DMS79 (cell line): ENCODE results near the gene AK1.

Experiments used
- DNase-seq: peaks from one replicate; lab custom pipeline; 2025; lab: John Stamatoyannopoulos, UW

AK1 gene

DNA sequence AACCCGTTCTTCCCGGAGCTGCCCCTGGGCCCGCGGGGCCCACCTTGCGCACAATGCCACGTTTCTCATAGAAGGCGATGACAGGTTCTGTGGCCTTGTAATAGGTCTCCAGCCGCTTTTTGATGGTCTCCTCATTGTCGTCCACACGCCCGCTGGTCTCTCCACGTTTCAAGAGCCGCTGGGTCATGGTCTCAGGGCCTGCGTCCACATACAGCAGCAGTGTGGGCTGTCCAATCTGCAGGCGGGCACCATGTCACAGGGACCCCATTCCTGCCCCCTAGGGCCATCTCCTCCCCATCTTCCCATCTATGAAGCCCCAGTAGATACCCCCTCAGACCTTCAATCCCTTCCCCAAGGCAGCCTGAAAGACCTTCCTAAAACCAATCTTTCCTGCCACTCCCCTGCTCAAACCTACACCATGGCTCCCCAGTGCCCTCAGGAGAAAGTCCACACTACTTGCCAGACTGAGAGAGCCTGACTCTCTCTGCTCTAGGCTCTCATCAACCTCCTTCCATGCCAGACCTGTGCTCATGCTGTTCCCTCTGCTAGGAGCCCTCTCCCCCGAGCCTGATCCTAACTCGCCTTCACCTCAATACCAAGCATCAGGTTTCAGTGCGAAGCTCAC lies 9.1 kb downstream of the AK1 start:
- no peak for DNase-seq

DNA sequence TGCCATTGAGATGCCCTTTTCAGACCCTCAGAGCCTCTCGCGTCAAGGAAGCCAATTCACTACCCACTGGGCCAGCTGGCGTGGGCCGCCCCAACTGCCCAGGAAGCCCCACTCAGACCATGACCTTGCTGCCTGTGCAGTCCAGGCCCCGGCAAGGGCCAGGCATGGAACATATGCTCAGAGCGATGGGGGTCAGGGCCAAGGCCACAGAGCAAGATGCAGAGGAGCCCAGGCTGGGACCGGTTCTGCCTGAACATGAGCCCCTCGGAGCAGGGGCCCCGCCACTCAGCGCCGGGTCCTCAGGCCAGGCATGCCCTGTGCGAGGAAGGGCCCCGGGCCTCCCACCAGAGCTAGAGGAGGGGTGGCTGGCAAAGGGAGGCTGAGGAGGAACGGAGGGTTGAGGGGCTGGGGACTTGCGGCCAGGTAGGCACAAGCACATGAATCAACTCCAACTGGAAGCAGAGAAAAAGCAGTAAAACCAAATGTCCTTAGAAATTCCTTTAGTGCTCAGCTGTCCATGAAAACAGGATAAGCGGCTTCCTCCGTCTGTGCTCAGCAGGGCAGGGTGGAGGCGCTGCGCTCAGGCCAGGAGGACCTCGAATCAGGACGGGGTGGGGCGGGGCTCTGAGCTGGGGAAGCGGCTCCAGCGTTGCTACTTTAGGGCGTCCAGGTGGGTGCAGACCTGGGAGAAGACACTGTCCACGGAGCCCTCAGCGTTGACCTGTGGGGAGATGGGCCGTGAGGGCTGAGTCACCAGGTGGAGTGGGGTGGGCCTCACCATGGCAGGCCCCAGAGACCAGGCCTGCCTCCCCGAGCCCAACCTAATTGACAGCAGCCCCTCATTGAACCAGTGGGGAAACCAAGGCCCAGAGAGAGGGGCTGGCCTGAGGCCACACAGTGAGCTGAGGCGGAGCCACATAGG lies 9.9 kb downstream of the AK1 start:
- no peak for DNase-seq

DNA sequence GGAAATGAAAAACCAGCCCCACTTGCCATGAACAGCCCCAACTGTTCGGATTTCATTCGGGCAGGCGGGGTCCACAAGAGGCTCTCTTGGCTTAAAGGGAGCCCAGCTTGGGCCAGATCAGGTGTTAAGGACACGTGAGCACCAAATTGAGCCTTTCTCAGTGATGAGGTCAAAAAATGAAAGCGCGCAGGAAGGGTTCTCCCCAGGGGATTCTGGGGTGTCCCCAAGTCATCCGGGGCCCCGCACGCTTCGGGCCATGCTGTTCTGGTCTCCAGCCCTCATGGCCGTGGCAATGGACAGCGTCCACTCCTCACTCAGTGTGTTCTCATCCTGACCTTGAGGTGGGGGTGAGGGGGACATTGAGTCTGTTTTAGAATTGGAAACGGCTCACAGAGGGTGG lies 10.9 kb downstream of the AK1 start:
- no peak for DNase-seq

DNA sequence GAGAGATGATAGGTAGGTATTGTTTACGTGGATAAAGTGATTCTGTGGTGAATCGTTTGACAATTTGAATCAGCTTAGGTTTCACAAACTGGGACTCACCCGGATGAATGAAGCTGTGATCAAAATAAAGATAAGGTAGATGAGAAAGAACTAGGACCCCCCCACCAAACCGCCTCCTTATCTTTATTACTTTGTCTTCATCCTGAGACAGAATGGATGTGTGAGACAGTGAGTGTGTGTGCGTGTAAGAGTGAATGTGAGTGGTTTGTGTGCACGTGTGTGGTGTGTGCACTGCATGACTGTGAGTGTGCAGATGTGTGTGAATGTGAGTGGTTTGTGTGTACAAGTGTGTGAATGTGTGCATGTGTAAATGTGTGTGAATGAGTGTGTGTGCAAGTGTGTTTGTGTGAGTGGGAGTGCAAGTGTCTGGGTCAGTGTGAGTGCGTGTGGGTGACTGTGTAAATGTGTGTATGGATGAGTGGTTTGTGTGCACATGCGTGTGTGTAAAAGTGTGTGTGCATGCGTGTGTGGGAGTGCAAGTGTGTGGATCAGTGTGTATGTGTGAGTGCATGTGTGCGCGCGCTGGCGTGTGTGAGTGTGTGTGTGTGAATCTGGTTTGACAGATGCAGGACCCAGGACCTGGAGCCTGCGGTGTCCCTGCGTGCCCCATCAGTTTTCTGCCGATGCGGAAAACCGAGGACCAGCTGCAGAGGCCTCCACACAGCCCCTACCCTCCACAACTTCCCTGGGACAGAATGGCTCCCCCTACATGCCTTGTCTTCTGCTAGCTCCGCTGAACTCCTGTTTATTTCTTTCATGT lies 11.6 kb downstream of the AK1 start:
- no peak for DNase-seq

DNA sequence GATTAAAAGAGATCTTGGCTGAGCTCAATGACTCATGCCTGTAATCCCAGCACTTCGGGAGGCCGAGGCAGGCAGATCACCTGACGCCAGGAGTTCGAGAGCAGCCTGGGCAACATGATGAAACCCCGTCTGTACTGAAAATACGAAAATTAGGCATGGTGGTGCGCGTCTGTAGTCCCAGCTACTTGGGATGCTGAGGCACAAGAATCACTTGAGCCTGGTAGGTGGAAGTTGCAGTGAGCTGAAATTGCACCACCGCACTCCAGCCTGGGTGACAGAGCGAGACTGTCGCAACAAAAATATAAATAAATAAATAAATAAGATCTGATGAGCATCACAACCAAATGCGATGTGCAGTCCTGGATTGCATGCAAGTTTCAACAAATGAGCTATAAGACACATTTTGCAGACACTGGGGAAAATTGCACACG lies 14.3 kb downstream of the AK1 start:
- DNase-seq: no peak

DNA sequence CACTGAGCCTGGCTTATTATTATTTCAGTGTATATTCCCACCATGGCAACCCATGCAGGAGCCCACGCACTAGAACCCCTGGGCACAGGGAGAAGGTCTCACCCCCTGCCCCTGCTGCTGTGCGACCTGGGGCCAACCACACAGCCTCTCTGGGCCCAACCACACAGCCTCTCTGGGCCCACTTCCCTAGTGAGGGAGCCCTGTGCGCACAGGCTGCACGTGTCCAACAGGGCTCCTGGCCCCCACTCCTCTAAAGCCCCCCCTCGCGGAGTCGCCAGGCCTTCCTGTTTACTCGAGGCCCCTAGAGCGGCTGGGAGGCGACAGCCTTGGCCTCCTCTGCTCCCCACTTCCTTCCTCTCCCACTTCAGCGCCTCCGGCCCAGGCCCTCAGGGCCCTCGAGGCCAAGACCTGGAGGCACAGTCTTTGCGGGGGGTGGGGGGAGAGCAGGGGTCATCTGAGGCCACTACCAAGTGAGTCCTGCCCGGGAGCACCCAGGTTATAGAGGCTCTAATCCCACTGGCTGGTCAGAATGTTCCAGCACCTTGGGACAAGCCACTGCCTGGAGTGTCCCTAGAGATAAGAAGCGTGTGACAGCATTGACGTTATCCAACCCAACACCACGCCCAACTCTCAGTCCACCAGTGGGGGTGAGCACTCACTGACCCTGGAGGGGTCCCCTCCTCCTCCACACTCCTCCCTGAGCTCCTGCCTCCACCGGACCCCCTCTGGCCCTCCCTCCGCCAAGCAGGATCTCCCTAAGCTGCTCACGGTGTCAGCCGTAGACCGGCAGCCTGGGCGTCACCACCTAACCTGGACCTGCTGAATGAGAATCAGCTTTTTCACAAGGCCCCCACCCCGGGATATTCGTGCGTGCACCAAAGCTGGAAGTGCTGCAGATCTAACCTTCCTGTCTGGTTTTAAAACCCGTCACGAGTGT lies 15.1 kb downstream of the AK1 start:
- no peak for DNase-seq

DNA sequence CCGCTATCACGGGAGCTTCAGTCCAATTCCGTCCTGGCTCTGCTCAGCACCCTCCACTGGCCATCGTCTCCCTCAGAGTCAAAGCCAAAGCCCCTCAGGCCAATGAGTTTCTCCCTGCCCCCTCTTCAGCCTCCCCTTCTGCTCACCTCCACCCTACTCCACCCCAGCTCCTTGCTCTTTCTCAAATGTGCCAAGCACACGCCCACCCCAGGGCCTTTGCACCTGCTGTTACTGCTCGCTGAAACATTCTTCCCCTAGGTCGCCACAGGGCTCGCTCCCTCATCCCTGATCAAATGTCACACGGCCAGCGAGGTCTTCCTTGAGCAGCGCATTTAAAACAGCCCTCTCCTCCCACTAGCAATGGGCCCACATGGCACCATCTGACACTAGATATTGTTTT lies 16.7 kb downstream of the AK1 start:
- DNase-seq: no peak

DNA sequence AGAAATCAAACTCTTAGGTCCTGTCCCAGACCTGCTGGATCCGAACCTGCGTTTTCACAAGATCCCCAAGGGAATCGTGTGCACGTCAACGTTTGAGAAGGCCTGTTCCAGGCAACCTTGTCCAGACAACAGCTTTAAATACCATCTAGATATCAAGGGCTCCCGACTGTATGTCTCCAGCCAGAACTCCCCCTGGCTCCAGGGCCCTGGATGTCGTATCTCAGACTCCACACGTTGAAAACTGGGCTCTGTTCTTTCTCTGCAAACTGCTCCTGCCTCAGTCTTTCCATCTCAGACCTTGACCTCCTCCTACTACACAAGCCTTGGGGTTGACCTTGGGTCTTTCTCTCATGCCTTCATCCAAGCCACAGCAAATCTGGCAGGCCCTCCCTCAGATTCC lies 17.2 kb downstream of the AK1 start:
- DNase-seq: no peak

DNA sequence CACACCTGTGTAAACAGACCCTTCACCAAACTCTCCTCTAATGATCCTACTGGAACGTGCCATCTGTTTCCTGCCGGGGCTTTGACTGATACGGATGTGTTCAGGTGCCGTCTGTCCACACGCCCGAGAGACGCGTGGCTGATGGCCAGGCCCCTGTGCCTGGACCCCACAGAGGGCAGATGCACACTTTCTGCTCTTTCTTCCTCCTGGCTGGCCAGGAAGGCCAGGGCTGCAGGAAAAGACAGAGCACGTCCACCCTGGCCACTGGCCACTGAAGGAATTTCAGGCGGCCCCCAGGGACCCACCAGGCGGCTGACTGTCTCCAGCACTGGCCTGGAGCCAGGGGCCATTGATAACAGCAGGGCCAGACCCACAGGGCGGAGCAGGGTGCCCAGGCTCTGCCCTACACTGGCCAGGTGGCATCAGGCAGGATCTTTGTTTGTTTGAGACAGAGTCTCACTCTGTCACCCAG lies 19.4 kb downstream of the AK1 start:
- DNase-seq: no peak

DNA sequence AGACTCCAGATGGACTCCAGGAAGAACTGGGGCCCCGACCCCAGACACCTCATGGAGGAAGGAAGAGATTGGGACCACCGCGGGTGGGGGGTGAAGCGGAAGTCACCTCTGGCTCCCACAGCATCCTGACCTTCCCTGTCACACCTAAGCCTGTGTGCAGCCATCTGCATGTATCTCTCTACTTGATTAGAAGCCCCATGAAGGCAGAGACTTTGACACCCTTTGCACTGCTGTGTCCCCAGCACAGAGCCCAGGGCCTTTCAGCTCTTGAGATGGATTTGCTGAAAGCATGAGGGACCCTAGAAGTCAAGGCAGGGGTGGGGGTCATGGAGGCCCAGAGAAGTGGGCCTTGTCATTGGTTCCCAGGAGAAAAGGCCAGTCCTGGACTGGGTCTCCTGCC lies 20.2 kb downstream of the AK1 start:
- DNase-seq: no peak

DNA sequence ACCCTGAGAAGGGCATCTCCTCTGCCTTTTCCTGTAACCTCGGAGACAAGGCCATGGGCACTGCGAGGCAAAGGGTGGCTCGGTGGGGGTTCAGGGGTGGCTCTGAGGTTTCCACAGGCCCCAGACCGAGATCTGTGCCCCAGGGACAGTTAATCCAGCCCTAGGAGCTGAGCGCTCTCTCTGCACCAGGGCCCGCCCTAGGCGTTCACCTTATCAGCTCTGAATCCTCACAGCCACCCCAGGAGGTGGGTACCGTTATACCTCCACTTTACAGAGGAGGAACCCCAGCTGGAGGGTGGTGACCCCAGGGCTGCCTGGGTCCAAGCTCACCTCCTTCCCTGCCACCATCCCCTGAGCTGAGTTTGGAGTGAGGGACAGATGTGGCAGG lies 20.8 kb downstream of the AK1 start:
- no peak for DNase-seq

DNA sequence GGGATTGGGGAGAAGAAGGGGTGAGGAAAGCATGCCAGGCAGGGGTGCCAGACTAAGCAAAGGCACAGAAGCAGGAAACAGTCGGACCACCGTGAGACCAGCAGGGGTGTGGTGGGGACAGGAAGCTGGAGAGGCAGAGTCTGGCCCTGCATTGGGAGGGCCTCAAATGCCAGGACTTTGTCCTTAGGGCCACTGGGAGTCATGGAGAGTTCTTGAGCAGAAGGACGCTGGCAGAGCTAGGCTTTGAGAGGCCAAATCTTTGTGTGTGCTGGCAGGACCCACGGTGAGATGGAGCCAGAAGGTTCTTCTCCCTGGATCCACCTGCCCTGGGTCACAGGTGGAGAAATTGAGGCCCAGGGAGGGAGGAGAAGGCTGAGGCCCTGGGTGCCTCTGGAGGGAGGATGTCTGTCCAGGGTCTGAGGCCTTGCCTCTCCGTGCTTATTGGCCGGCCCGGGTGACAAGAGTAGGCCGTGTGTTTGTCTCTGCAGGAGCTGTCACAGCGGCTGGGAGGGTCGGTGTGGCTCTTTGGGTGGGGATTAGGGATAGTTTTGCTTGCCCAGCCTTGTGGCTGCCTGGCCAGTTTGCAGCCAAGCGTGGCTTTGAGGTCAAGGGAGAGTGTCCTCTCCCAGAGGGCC lies 21.3 kb downstream of the AK1 start:
- no peak for DNase-seq

DNA sequence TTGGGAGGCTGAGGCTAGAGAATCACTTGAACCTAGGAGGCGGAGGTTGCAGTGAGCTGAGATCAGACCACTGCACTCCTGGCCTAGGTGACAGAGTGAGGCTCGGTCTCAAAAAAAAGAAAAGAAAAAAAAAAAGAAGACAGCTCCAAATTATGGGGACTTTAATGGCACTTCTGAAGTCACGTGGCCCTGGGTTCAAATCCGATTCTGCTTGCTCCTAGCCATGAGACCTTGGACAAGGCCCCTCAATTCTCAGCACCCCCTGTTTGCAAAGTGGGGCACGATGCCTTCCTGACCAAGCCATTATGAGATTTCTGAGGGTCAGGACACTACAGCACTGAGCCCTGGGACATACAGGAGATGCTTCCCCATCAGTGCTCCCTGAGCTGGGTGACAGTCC lies 22.0 kb downstream of the AK1 start:
- DNase-seq: no peak

DNA sequence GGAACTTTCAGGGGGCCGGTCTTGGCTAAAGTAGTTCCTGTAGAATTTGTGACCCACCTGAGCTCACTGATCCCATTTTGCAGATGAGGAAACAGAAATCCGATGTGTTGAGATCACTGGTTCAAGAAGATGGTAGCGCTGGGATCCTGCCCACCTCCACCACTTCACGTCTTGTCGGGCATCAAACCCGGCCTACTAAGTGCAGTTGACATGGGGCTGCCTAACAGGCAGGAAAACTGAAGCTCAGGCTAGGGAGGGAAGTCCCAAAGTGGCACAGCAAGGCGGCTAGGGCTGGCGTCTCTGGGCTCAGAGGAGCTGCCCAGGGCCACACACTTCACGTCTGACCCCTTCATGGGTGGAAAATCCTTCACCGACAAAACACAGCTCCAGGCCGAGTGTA lies 22.5 kb downstream of the AK1 start:
- DNase-seq: no peak

DNA sequence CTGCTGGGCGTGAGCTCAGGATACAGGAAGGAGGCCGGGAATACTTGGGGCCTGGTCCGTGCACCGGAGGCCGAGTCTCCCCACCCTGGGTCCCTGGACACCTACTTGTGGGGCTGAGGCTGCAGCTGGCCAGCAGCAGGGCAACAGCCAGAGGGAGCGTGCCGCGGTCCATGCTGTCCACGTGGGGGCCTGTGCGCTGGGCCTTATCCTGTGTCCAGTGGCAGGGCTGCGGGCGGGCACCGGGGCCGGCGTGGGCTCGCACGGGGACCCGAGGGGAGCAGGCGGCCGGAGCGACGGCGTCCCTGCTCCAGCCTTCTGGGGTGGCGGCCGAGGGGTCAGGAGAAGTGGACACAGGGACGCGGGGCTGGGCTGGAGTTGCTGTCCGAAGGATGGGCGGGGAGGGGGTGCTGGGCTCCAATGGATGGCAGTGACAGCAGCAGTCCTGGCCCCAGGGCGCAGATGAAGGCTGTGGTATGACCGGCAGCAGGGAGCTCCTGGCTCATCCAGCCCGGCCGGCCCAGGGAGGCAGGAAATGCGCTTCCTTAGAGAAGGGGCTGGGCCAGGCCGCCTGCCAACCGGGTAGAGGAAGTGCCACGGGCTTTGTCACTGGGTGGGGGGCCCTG lies 23.2 kb downstream of the AK1 start, which contains the start of gene ENG:
TSS of gene ENG (minus strand) at position 475 of the 623 bp plus-strand sequence. CDS start at position 172, 303 bp downstream.
- DNase-seq: no peak

DNA sequence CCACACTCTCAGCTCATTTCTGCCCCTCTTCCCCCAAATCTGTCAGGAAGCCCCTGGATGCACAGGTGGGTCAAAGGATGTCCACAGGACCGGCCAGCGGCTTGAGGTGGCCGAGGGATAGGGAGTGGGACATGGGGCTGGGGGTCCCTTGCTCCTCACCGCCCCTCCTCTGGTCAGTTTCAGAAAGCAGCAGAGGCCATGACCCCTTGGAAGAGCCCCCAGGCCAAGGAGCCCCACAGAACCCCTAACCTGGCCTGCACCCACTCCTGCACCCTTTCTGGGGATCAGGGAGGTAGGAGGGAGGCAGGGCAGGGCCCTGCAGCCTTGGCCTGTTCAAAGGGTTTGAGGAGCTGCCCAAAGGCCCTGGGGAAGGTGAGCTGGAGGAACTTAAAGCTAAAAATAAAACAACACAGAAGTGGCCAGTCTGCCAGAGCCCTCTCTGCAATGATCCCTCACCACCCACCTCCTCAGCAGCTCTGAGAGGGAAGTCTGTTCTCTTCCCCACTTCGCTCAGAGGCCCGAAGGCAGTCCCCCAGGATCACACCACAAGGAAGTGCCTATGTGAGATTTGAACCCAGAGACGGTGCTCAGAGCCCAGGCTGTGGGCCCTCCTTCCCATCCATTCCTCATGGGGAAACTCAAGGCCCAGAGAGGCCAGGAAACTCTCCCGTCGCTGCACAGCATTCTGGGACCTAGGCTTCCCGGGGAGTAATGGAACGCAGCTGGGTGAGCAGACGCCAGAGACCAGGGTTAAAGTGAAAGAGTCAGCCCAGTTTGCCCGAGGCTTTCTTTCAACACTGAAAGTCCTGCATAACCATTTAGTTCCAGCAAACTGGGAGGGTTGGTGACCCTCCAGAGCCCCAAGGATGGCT lies 23.9 kb downstream of the AK1 start:
- DNase-seq: no peak

DNA sequence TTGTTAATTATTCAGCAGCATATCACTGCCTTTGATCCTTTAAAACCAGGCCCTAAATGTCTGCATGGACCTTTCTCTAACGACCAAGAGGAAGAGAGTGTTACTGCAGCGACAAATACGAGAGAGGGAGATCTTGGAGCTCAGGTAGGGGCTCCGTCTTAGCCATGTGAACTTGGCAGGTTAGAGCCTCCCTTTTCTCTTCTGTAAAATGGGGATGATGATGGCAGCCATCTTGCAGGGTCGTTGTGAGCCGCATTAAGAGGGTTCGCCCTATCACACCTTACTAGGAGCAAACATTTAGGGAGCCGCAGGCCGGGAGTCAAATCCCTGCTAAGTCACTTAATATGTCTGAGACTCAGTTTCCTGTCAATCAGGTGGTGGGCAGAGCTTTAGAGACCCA lies 24.6 kb downstream of the AK1 start:
- no peak for DNase-seq

DNA sequence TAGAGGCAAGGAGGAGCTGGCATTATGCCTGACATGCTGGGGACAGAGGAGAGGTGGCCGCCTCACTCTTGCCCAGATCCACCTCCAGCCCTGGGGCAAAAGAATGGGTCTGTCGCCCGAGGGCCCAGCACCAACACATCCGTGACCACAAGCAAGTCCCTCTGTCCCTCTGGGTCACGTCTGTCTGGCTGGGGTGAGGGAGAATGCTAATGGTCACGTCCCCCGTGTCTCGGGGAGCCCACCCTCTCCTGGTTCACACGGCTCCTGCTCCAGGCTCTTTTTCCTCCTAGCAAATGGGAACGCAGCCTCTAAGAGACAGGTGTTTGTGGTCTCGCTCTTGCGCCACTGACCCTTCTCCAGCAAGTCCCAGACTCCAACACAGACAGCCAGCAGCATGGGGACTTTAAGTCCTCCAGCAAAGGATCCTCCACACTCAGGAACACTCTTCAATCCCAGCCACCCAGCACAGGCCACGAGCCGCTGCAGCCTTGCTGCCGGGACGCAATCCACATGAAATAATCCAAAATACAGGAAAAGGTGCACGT lies 27.1 kb downstream of the AK1 start:
- no peak for DNase-seq
